Measurements from ENCODE around the gene PLA2G4F. TPM values are rescaled to one million over a fixed set of nuclear protein-coding genes. Genes with fewer than 3 reads are reported as not detected.

Gene PLA2G4F
- total RNA-seq, 5 donors from 2014 or later (not counting 1 experiment from before 2014, with no cell fraction given) = 0.10 to 0.23 (median 0.16) TPM; not detected in 2

DNA sequence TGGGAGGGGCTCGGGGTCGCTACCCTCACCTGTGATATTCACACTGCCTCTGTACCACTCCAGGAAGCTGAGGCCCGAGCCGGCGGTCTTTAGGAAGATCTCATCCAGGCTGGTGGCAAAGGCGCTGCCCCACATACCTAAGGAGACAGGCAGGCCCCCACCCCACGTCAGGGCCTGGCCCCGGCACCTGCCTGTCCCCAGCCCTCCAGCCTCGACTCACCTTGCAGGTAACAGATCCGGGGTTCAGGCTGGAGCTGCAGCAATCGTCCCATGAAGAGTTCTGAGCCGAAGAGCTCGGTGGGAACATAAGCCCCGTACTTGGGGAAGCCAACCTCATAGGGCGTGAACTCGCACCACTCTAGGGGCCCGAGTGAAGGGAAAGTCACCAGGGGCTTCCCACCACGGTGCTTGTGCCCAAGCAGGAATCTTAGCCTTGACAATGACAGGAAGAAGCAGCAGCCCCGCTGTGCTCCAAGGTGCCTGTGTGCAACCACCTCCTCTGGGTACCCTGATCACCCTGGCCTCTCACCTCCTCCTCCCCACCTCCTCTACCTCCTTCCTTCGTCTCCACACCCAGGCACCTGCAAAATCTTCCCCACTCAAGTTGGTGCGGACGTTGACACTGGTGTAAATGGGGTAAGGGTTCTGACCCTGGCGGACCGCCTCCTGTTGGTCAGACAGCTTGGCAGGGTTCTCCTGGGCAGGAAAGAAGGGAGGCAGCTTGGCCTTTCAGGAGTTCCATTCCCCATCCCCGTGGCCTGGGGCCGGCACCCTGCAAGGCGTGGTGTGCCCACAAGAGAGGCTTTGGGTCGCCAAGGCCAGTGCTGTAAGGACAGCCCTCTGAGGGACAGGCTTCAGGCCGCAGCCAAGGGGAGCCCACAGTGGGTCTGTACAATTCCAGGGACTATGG, 10.6 kb downstream of the PLA2G4F start:
- ATAC-seq (replicated peaks in 1 of 4) = no peak
- CTCF ChIA-PET = no interaction called here

DNA sequence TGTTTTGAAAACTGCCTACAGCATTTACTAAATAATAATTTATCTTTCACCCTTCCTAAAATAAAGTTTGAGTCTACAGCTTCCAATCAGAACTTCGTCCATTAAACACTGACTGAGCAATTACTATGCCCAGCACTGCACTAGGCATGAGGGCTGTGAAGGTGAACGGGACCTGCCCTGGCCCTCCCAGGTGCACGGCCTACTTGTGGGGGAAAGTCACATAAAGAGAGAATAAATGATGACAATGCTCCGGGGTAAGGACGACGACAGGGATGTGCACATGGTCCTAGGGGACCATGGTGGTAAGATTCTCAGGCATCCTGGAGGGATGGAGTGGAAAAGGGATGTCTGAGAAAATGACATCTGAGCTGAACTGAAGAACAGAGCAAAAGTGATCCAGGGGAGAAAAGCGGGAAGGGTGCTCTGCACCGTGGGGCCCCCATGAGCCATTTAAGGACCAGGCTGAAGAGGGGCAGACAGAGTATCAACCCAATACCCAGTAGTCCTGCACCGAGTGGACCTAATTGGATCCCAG, 11.5 kb downstream of the PLA2G4F start:
- POLR2A ChIA-PET = no interaction called here
- DNase-seq (no peak), ATAC-seq (replicated peaks in 1 of 4) (no peak)
- H3K36me3 ChIP-seq (ENCODE audit: control insufficient read depth in 2 of 2, extremely low read depth in 1 of 2, insufficient read depth in 1 of 2, low read length in 1 of 2) = no peaks in the 10 kb centered on the region
- H3K4me3 ChIP-seq (ENCODE audit: control insufficient read depth in 1 of 2, extremely low read depth in 1 of 2, low read length in 1 of 2) = no peak overlapping the region
- Mint-ChIP-seq H3K4me3 (no peak overlapping the region), H3K9me3 (no peaks in the 10 kb centered on the region), H3K27ac (no peak overlapping the region), H3K4me1 (no peaks in the 10 kb centered on the region), H3K27me3 (peaks cover 0 to 4% of the 10 kb centered on the region in 2 donors), H3K36me3 (no peaks in the 10 kb centered on the region)
- CTCF ChIA-PET = no interaction called here
- H3K27ac ChIP-seq (ENCODE audit: low read length) = no peak overlapping the region
- no peaks in the 10 kb centered on the region for H3K4me1 ChIP-seq (ENCODE audit: control insufficient read depth in 1 of 2, extremely low read depth in 1 of 2, insufficient read depth in 2 of 2, low read length in 2 of 2)
- WGBS (ENCODE audit: insufficient coverage) = 81% methylated on average over 8 of the region's 9 CpGs
- no peaks in the 10 kb centered on the region for H3K9me3 ChIP-seq
- H3K27me3 ChIP-seq (replicated peaks in 1 of 2; ENCODE audit: control insufficient read depth in 2 of 2, extremely low read depth in 1 of 2, insufficient read depth in 2 of 2, low read length in 1 of 2) = peaks cover 0 to 31% of the 10 kb centered on the region in 2 experiments

More for the DNA sequence above, 10.6 kb downstream of the PLA2G4F start:
- POLR2A ChIA-PET = no interaction called here
- Mint-ChIP-seq H3K27me3 (peaks cover 0 to 4% of the 10 kb centered on the region in 2 donors), H3K9me3 (no peaks in the 10 kb centered on the region), H3K4me1 (no peaks in the 10 kb centered on the region), H3K27ac (no peak overlapping the region), H3K4me3 (no peak overlapping the region), H3K36me3 (no peaks in the 10 kb centered on the region)
- Histone ChIP-seq H3K9me3 (no peaks in the 10 kb centered on the region), H3K36me3 (ENCODE audit: control insufficient read depth in 2 of 2, extremely low read depth in 1 of 2, insufficient read depth in 1 of 2, low read length in 1 of 2) (no peaks in the 10 kb centered on the region), H3K4me1 (ENCODE audit: control insufficient read depth in 1 of 2, extremely low read depth in 1 of 2, insufficient read depth in 2 of 2, low read length in 2 of 2) (no peaks in the 10 kb centered on the region), H3K4me3 (ENCODE audit: control insufficient read depth in 1 of 2, extremely low read depth in 1 of 2, low read length in 1 of 2) (no peak overlapping the region), H3K27me3 (replicated peaks in 1 of 2; ENCODE audit: control insufficient read depth in 2 of 2, extremely low read depth in 1 of 2, insufficient read depth in 2 of 2, low read length in 1 of 2) (peaks cover 0 to 28% of the 10 kb centered on the region in 2 experiments), H3K27ac (ENCODE audit: low read length) (no peak overlapping the region)
- WGBS (ENCODE audit: insufficient coverage) = 79% methylated on average over 23 of the region's 29 CpGs
- DNase-seq = no peak

DNA sequence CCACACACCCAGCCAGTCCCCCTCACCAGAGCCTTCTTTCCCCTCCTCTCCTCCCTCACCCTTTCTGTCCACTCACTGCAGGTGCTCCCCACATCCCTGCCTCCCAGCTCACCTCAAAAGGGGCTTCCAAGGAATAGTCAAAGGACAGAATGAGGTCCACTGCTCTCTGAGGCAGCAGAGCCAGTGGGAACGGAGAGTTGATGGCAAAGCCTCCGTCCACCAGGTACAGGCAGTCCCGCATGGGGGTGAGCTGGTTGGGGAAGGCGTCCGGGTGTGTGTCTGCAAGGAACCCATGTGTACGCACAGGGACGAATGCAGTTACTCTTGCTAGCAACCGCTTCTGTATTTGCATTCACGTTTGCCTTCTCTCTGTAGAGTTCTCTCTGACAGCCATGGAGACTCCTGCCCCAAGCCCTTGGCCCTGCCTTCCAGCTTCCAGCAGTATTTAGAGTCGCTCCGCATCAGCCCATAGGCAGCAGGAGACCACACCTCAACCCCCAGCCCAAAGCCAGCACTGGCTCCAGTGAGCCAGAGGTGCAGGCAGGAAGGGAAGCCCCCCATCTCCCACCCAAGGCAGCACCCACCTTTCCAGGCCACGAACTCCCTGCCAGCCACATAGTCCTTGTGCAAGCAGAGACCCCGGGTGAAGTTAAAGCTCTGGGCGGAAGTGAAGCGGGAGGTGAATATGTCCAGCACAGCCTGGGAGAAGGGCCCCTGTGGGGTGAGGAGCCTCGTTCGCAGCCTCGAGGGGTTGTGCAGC, 12.4 kb downstream of the PLA2G4F start:
- Mint-ChIP-seq H3K36me3 (no peaks in the 10 kb centered on the region), H3K9me3 (no peaks in the 10 kb centered on the region), H3K4me3 (no peak overlapping the region), H3K4me1 (no peaks in the 10 kb centered on the region), H3K27me3 (peaks cover 0 to 4% of the 10 kb centered on the region in 2 donors), H3K27ac (no peak overlapping the region)
- 83% methylated on average over 14 of the region's 18 CpGs for WGBS (ENCODE audit: insufficient coverage)
- ChIA-PET CTCF (no interaction called here), POLR2A (no interaction called here)
- Histone ChIP-seq H3K36me3 (ENCODE audit: control insufficient read depth in 2 of 2, extremely low read depth in 1 of 2, insufficient read depth in 1 of 2, low read length in 1 of 2) (no peaks in the 10 kb centered on the region), H3K27ac (ENCODE audit: low read length) (no peak overlapping the region), H3K4me3 (ENCODE audit: control insufficient read depth in 1 of 2, extremely low read depth in 1 of 2, low read length in 1 of 2) (no peak overlapping the region), H3K9me3 (no peaks in the 10 kb centered on the region), H3K27me3 (replicated peaks in 1 of 2; ENCODE audit: control insufficient read depth in 2 of 2, extremely low read depth in 1 of 2, insufficient read depth in 2 of 2, low read length in 1 of 2) (peaks cover 0 to 31% of the 10 kb centered on the region in 2 experiments), H3K4me1 (ENCODE audit: control insufficient read depth in 1 of 2, extremely low read depth in 1 of 2, insufficient read depth in 2 of 2, low read length in 2 of 2) (no peaks in the 10 kb centered on the region)
- ATAC-seq (replicated peaks in 1 of 4) = no peak
- no peak for DNase-seq

DNA sequence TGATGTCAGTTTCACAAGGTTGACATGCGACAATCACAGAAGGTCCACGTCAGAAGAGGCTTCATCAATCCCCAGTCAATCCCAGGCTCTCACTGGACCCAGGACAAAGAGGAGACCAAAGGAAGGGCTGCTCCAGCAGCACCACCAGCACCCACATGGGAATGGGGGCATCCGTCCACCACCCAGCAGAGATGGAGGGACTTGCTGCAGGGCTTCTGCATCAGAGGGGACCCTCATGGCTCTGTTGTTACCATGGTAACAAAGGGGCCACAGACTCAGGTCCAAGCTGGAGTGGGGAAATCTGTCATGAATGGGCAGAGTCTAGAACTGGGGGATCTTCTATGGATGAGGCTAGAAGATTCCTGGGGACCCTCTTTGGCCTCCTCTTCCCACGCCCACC, 13.1 kb downstream of the PLA2G4F start:
- Histone ChIP-seq H3K36me3 (ENCODE audit: control insufficient read depth in 2 of 2, extremely low read depth in 1 of 2, insufficient read depth in 1 of 2, low read length in 1 of 2) (no peaks in the 10 kb centered on the region), H3K27me3 (replicated peaks in 1 of 2; ENCODE audit: control insufficient read depth in 2 of 2, extremely low read depth in 1 of 2, insufficient read depth in 2 of 2, low read length in 1 of 2) (peaks cover 0 to 31% of the 10 kb centered on the region in 2 experiments), H3K4me3 (ENCODE audit: control insufficient read depth in 1 of 2, extremely low read depth in 1 of 2, low read length in 1 of 2) (no peak overlapping the region), H3K27ac (ENCODE audit: low read length) (no peak overlapping the region), H3K4me1 (ENCODE audit: control insufficient read depth in 1 of 2, extremely low read depth in 1 of 2, insufficient read depth in 2 of 2, low read length in 2 of 2) (no peaks in the 10 kb centered on the region), H3K9me3 (no peaks in the 10 kb centered on the region)
- no peaks in the 10 kb centered on the region for H3K9me3 Mint-ChIP-seq
- POLR2A ChIA-PET = no interaction called here
- no peak overlapping the region for H3K27ac Mint-ChIP-seq
- H3K27me3 Mint-ChIP-seq = peaks cover 0 to 4% of the 10 kb centered on the region in 2 donors
- no peak for ATAC-seq (replicated peaks in 1 of 4)
- no peak overlapping the region for H3K4me3 Mint-ChIP-seq
- 61% methylated on average over 3 of the region's 4 CpGs for WGBS (ENCODE audit: insufficient coverage)
- H3K36me3 Mint-ChIP-seq = no peaks in the 10 kb centered on the region
- CTCF ChIA-PET = no interaction called here
- no peaks in the 10 kb centered on the region for H3K4me1 Mint-ChIP-seq
- no peak for DNase-seq

DNA sequence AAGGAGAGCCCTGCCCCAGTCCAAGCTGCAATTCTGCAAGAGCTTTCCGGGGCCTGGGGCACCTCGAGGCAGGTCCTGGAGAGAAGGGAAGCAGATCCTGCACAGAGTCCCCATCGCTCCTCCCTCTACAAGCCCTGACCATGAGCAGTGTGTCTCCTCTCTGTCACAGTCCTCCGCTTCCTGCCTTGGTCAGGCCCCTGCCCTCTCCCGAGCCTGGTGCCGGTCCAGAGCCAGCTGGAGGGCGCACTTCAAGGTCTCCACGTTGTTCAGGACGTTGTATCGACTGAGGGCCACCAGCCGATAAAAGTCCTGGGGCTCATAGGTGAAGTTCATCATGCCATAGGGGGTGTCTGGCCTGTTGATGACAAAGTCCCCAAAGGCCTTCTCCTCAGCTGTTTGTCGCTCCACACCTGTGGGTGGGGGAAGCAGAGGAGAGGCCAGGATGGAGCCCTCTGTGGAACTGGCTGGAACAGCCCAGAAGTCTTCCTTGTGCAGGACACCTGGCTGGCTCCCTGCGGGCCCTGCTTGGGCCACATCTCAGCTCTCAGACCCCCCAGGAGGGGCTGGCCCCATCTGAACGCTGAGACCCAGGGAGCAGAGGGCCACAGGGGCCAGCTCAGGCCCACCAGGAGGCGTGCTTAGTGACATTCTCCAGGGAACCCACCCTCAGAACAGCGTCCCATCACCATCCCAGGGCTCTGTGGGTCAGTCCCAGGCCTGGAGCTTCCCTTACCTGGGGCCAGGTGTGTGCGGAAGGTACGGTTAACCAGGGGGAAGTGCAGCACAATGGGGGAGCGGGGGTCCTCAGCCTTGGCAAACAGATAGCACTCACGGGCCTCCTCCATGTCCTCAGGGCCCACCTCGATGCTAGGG, 14.4 kb downstream of the PLA2G4F start:
- Histone ChIP-seq H3K4me1 (ENCODE audit: control insufficient read depth in 1 of 2, extremely low read depth in 1 of 2, insufficient read depth in 2 of 2, low read length in 2 of 2) (no peaks in the 10 kb centered on the region), H3K27me3 (replicated peaks in 1 of 2; ENCODE audit: control insufficient read depth in 2 of 2, extremely low read depth in 1 of 2, insufficient read depth in 2 of 2, low read length in 1 of 2) (peaks cover 0 to 31% of the 10 kb centered on the region in 2 experiments), H3K36me3 (ENCODE audit: control insufficient read depth in 2 of 2, extremely low read depth in 1 of 2, insufficient read depth in 1 of 2, low read length in 1 of 2) (no peaks in the 10 kb centered on the region), H3K9me3 (no peaks in the 10 kb centered on the region), H3K27ac (ENCODE audit: low read length) (no peak overlapping the region), H3K4me3 (ENCODE audit: control insufficient read depth in 1 of 2, extremely low read depth in 1 of 2, low read length in 1 of 2) (no peak overlapping the region)
- H3K27me3 Mint-ChIP-seq = peaks cover 0 to 4% of the 10 kb centered on the region in 2 donors
- H3K9me3 Mint-ChIP-seq = no peaks in the 10 kb centered on the region
- 84% methylated on average over 17 of the region's 21 CpGs for WGBS (ENCODE audit: insufficient coverage)
- ATAC-seq (replicated peaks in 1 of 4) (no peak), DNase-seq (no peak)
- ChIA-PET CTCF (no interaction called here), POLR2A (interaction anchor here in 1 of 2 donors (0.6 kb wide), 1 partner anchor 256 kb away, joined by 9 read pairs; no protein-coding TSS in a partner anchor)
- H3K36me3 Mint-ChIP-seq = no peaks in the 10 kb centered on the region
- H3K4me3 Mint-ChIP-seq = no peak overlapping the region
- H3K4me1 Mint-ChIP-seq = peaks cover 0 to 6% (median 2%) of the 10 kb centered on the region in 3 donors
- H3K27ac Mint-ChIP-seq = no peak overlapping the region

GRCh38 chr15:42141246-42141645, 15.2 kb downstream of the PLA2G4F start:
- peaks cover 0 to 33% of the 10 kb centered on the region in 2 experiments for H3K27me3 ChIP-seq (replicated peaks in 1 of 2; ENCODE audit: control insufficient read depth in 2 of 2, extremely low read depth in 1 of 2, insufficient read depth in 2 of 2, low read length in 1 of 2)
- ChIA-PET CTCF (no interaction called here), POLR2A (no interaction called here)
- peaks cover 0 to 4% of the 10 kb centered on the region in 2 donors for H3K27me3 Mint-ChIP-seq
- DNase-seq (no peak), ATAC-seq (replicated peaks in 1 of 4) (no peak)
- no peak overlapping the region for H3K4me3 ChIP-seq (ENCODE audit: control insufficient read depth in 1 of 2, extremely low read depth in 1 of 2, low read length in 1 of 2)
- H3K4me1 Mint-ChIP-seq = peaks cover 0 to 6% (median 2%) of the 10 kb centered on the region in 3 donors
- no peak overlapping the region for H3K27ac ChIP-seq (ENCODE audit: low read length)
- H3K9me3 ChIP-seq = no peaks in the 10 kb centered on the region
- H3K4me1 ChIP-seq (ENCODE audit: control insufficient read depth in 1 of 2, extremely low read depth in 1 of 2, insufficient read depth in 2 of 2, low read length in 2 of 2) = no peaks in the 10 kb centered on the region
- 92% methylated on average over 2 of the region's 7 CpGs for WGBS (ENCODE audit: insufficient coverage)
- H3K9me3 Mint-ChIP-seq = no peaks in the 10 kb centered on the region
- H3K4me3 Mint-ChIP-seq = no peak overlapping the region
- no peak overlapping the region for H3K27ac Mint-ChIP-seq
- H3K36me3 ChIP-seq (ENCODE audit: control insufficient read depth in 2 of 2, extremely low read depth in 1 of 2, insufficient read depth in 1 of 2, low read length in 1 of 2) = no peaks in the 10 kb centered on the region
- H3K36me3 Mint-ChIP-seq = no peaks in the 10 kb centered on the region
